IMR-90 (cell line): ENCODE results near the gene USP10. TPM values are rescaled to one million over a fixed set of nuclear protein-coding genes. Genes with fewer than 3 reads are reported as not detected.

Experiments used
- ATAC-seq: fragments of 200-7000 bp; cut with Tn5 transposase; 2 replicates; pipeline ENCODE4 v1.9.1; 2020; ENCODE audit warnings: low read depth, mild to moderate bottlenecking, moderate library complexity
- BruUV-seq: library from RNA; stranded (reverse); fragments of 400-500 nt; replicated peaks from 2 replicates; lab custom pipeline; 2021; lab: Mats Ljungman, UMichigan
- CTCF ChIA-PET: fragments of 300-600 bp; formaldehyde crosslinking; extraction: SDS; loops from one replicate; lab custom pipeline; 2021; ENCODE audit warnings: antibody characterized with exemption; lab: Yijun Ruan, JAX
- POLR2A ChIA-PET: fragments of 300-600 bp; sonication (Branson Sonifier 250); formaldehyde crosslinking; loops from one replicate; lab custom pipeline; 2022; ENCODE audit warnings: antibody characterized with exemption; ENCODE audit not compliant: unreplicated experiment; lab: Charles Lee
- DNase-seq: peaks from one replicate; pipeline ENCODE4 v3.0.0; 2013
- H2AFZ ChIP-seq: replicated peaks from 2 replicates; pipeline ENCODE3; 2013; ENCODE audit warnings: low read length, mild to moderate bottlenecking; ENCODE audit not compliant: poor library complexity
- H2AK5ac ChIP-seq: 2 replicates; pipeline ENCODE4 v1.6.1; 2013; ENCODE audit warnings: low read depth, low read length, inconsistent platforms
- H2AK9ac ChIP-seq: replicated peaks from 2 replicates; pipeline ENCODE3; 2013; ENCODE audit warnings: mild to moderate bottlenecking, low read depth, low read length, moderate library complexity; ENCODE audit not compliant: poor library complexity
- H2BK120ac ChIP-seq: 2 replicates; pipeline ENCODE4 v1.6.1; 2013; ENCODE audit warnings: low read depth, low read length, inconsistent platforms
- H2BK15ac ChIP-seq: 3 replicates; pipeline ENCODE4 v1.6.1; 2013; ENCODE audit warnings: low read depth, low read length, inconsistent platforms
- H2BK20ac ChIP-seq: 2 replicates; pipeline ENCODE4 v1.6.1; 2013; ENCODE audit warnings: low read depth, mild to moderate bottlenecking, inconsistent platforms, low read length, moderate library complexity
- H2BK5ac ChIP-seq: 2 replicates; pipeline ENCODE4 v1.6.1; 2013; ENCODE audit warnings: mild to moderate bottlenecking, low read depth, low read length, inconsistent platforms; ENCODE audit not compliant: poor library complexity, severe bottlenecking
- H3K14ac ChIP-seq: replicated peaks from 2 replicates; pipeline ENCODE4 v1.6.1; 2013; ENCODE audit warnings: low read depth, low read length, inconsistent platforms
- H3K18ac ChIP-seq: 2 replicates; pipeline ENCODE4 v1.6.1; 2013; ENCODE audit warnings: low read depth, low read length, control low read depth
- H3K23ac ChIP-seq: 2 replicates; pipeline ENCODE4 v1.6.1; 2013; ENCODE audit warnings: low read depth, low read length, inconsistent platforms
- H3K27ac ChIP-seq: 2 replicates; pipeline ENCODE4 v1.5.1; 2013; ENCODE audit warnings: mild to moderate bottlenecking, control low read depth, low read length; ENCODE audit not compliant: insufficient read depth
- H3K27me3 ChIP-seq: 2 replicates; pipeline ENCODE4 v1.6.1; 2013; ENCODE audit warnings: low read length; ENCODE audit not compliant: control insufficient read depth, insufficient read depth
- H3K36me3 ChIP-seq: 2 replicates; pipeline ENCODE4 v1.6.1; 2013; ENCODE audit warnings: low read length, mixed read lengths; ENCODE audit not compliant: control insufficient read depth, insufficient read depth
- H3K4ac ChIP-seq: 2 replicates; pipeline ENCODE4 v1.6.1; 2013; ENCODE audit warnings: low read depth, low read length, inconsistent platforms
- H3K4me1 ChIP-seq: 2 replicates; pipeline ENCODE4 v1.6.1; 2013; ENCODE audit warnings: low read length, mixed read lengths; ENCODE audit not compliant: control insufficient read depth, insufficient read depth
- H3K4me2 ChIP-seq: 2 replicates; pipeline ENCODE4 v1.6.1; 2013; ENCODE audit warnings: low read depth, mild to moderate bottlenecking, control low read depth, low read length, moderate library complexity
- H3K4me3 ChIP-seq: 2 replicates; pipeline ENCODE4 v1.5.1; 2013; ENCODE audit warnings: low read depth, mild to moderate bottlenecking, control low read depth, low read length, moderate library complexity; ENCODE audit not compliant: insufficient read depth
- H3K56ac ChIP-seq: 2 replicates; pipeline ENCODE4 v1.6.1; 2013; ENCODE audit warnings: low read length, inconsistent platforms; ENCODE audit not compliant: insufficient read depth; ENCODE audit errors: extremely low read depth
- H3K79me1 ChIP-seq, 2 experiments: 2 replicates each; pipeline ENCODE4 v1.6.1; 2013; ENCODE audit warnings: low read length in 2 of 2, inconsistent platforms in 1 of 2, low read depth in 1 of 2
- H3K9ac ChIP-seq: 2 replicates; pipeline ENCODE4 v1.6.1; 2013; ENCODE audit warnings: low read depth, low read length, control low read depth
- H3K9me1 ChIP-seq: 2 replicates; pipeline ENCODE4 v1.6.1; 2013; ENCODE audit warnings: low read length, inconsistent platforms; ENCODE audit not compliant: insufficient read depth
- H3K9me3 ChIP-seq: 2 replicates; pipeline ENCODE4 v1.6.1; 2013; ENCODE audit warnings: low read length; ENCODE audit not compliant: control insufficient read depth, insufficient read depth
- H4K20me1 ChIP-seq: 2 replicates; pipeline ENCODE4 v1.6.1; 2013; ENCODE audit warnings: low read length, inconsistent platforms; ENCODE audit not compliant: insufficient read depth
- H4K5ac ChIP-seq: 2 replicates; pipeline ENCODE4 v1.6.1; 2013; ENCODE audit warnings: mild to moderate bottlenecking, low read depth, low read length, control low read depth
- H4K8ac ChIP-seq, 2 experiments: 2 replicates each; pipeline ENCODE4 v1.6.1; 2013; ENCODE audit warnings: low read depth in 2 of 2, low read length in 2 of 2, control low read depth in 1 of 2, inconsistent platforms in 1 of 2
- H4K91ac ChIP-seq: 2 replicates; pipeline ENCODE4 v1.6.1; 2013; ENCODE audit warnings: low read depth, low read length, inconsistent platforms; ENCODE audit not compliant: insufficient read depth
- MAFK ChIP-seq: IDR thresholded peaks from 2 replicates; pipeline ENCODE4 v1.6.1; 2012; ENCODE audit warnings: low read depth, low read length, improper control_type of control experiment
- MXI1 ChIP-seq: IDR thresholded peaks from 2 replicates; pipeline ENCODE4 v1.6.1; 2012; ENCODE audit warnings: low read depth, mild to moderate bottlenecking, low read length, moderate library complexity, borderline replicate concordance
- WGBS, 2 experiments: methylation state at CpG; one replicate each; pipeline versions ENCODE4 v1.1.5 to v1.1.7; 2013; ENCODE audit warnings: missing lambda C conversion rate in 2 of 2; ENCODE audit not compliant: insufficient read length in 1 of 2; ENCODE audit errors: extremely low coverage in 2 of 2; 5-methylcytosine and 5-hydroxymethylcytosine counted together
- dilution Hi-C: fragments of 300-500 bp; cut with HindIII; formaldehyde crosslinking; loops from one replicate; pipeline ENCODE4 v1.14.3; 2018; ENCODE audit warnings: low sequenced_read_pairs; ENCODE audit not compliant: unreplicated experiment
- in situ Hi-C: fragments of 300-500 bp; cut with MboI; formaldehyde crosslinking; loops from 3 replicates; pipeline ENCODE4 v1.14.3; 2019; ENCODE audit warnings: low sequenced_read_pairs, inconsistent platforms, mixed read lengths
- intact Hi-C: fragments of 100-400 bp; cut with micrococcal nuclease; formaldehyde crosslinking; loops from 2 replicates; pipeline ENCODE4 v1.10.0; 2022
- polyA plus RNA-seq, 3 experiments: library from polyadenylated mRNA; depleted of rRNA; stranded (reverse); fragments of >200 nt; gene quantifications; 2 replicates each; pipeline ENCODE4 v1.2.3, GENCODE V29; 2012; ENCODE audit warnings: low replicate concordance in 1 of 3
- total RNA-seq: library from RNA; depleted of rRNA; stranded (reverse); fragments of >200 nt; gene quantifications from 2 replicates; pipeline ENCODE4 v1.2.3, GENCODE V29; 2012

Gene USP10
- total and polyA plus RNA-seq, 2 of the 4 experiments (the other 2 are of a cell fraction): 54.3 to 79.0 TPM

- TF ChIP-seq MXI1: no peak
- TF ChIP-seq MAFK: 0 out of 2 replicates have a peak, but pooled peaks have one; percentile 31
- no peak for ATAC-seq
- Histone ChIP-seq H4K5ac (no peak overlapping the region), H3K23ac (no peak overlapping the region), H4K20me1 (peaks cover 4% of the 10 kb centered on the region; the same call in 1 of the 2 replicates), H3K4me1 (peaks cover 41% of the 10 kb centered on the region), H2BK5ac (peak overlapping the region; percentile 7), H3K4me3 (no peak overlapping the region), H2AK9ac (no peak overlapping the region), H3K79me1 (peaks cover 47 to 82% of the 10 kb centered on the region in 2 experiments), H2BK15ac (no peak overlapping the region), H3K56ac (no peak overlapping the region), H3K18ac (peak overlapping the region; percentile 29; the same call in 1 of the 2 replicates), H3K36me3 (peaks cover 42% of the 10 kb centered on the region), H2BK20ac (no peak overlapping the region), H2BK120ac (peak overlapping the region; percentile 8; the same call in 1 of the 2 replicates), H3K27ac (no peak overlapping the region; the same call in 1 of the 2 replicates), H2AK5ac (no peak overlapping the region), H3K27me3 (no peaks in the 10 kb centered on the region), H3K9me1 (peaks cover 27% of the 10 kb centered on the region), H3K9ac (no peak overlapping the region), H4K91ac (no peak overlapping the region), H3K4me2 (no peak overlapping the region), H2AFZ (no peak overlapping the region), H3K9me3 (no peaks in the 10 kb centered on the region), H3K4ac (no peak overlapping the region), H4K8ac (no peak overlapping the region), H3K14ac (no peak overlapping the region)
- intact Hi-C loops (no loop called here), in situ Hi-C loops (no loop called here), dilution Hi-C loops (no loop called here)
- no peak for DNase-seq
- 100% methylated on average over 1 of the region's 8 CpGs; no CpG with 5 or more reads in 1 of the 2 experiments for WGBS, 2 experiments
- ChIA-PET CTCF (interaction anchor here (0.7 kb wide), 1 partner anchor 190 kb away, joined by 5 read pairs; no protein-coding TSS in a partner anchor), POLR2A (no interaction called here)
- BruUV-seq: no TSS peak
These were observed 63.4 kb downstream of the USP10 start for GRCh38 chr16:84763164-84763563.
